Measurements from ENCODE around the gene SLC6A1. TPM values are rescaled to one million over a fixed set of nuclear protein-coding genes. Genes with fewer than 3 reads are reported as not detected.

The SLC6A1 gene
- total and polyA plus RNA-seq, 2 of the 13 experiments (the other 11 are each of a cell fraction or from before 2014, with no cell fraction given), result not detected

DNA sequence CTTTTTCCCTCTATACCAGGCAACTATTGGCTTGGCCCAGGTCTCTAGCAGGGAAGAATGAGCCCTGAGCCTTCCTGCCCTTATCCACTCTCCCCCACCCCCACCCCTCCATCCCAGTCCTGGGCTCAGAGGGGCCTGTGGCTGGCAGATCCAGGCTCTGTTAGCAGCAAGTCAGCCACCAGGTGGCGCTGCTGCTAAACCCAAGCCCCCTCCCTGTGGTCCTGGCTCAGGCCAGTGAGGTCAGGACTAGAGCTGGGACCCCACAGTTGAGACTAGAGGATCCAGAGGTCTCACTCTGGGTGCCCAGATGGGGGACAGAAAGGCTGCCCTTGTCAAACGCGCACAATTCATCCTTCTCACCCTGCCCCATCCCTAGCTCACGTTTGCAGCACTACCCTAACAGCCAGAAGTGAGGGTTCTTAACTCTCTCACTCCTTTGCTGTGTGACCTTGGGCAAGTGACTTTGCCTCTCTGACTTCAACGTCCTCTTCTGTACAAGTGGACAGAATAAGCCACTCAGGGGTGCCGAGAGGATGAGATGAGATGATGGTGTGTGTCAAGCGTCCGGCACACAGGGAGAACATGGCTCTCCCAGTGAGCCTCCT lies 46.8 kb upstream of the SLC6A1 start (continued):
- TF ChIP-seq, protein P1, sequence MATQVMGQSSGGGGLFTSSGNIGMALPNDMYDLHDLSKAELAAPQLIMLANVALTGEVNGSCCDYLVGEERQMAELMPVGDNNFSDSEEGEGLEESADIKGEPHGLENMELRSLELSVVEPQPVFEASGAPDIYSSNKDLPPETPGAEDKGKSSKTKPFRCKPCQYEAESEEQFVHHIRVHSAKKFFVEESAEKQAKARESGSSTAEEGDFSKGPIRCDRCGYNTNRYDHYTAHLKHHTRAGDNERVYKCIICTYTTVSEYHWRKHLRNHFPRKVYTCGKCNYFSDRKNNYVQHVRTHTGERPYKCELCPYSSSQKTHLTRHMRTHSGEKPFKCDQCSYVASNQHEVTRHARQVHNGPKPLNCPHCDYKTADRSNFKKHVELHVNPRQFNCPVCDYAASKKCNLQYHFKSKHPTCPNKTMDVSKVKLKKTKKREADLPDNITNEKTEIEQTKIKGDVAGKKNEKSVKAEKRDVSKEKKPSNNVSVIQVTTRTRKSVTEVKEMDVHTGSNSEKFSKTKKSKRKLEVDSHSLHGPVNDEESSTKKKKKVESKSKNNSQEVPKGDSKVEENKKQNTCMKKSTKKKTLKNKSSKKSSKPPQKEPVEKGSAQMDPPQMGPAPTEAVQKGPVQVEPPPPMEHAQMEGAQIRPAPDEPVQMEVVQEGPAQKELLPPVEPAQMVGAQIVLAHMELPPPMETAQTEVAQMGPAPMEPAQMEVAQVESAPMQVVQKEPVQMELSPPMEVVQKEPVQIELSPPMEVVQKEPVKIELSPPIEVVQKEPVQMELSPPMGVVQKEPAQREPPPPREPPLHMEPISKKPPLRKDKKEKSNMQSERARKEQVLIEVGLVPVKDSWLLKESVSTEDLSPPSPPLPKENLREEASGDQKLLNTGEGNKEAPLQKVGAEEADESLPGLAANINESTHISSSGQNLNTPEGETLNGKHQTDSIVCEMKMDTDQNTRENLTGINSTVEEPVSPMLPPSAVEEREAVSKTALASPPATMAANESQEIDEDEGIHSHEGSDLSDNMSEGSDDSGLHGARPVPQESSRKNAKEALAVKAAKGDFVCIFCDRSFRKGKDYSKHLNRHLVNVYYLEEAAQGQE (IDR thresholded peaks at IDR 0.05; ENCODE audit: borderline replicate concordance in 1 of 2, low read depth in 1 of 2, low read length in 2 of 2), result no peak
- peak; percentile 36; the same call in 1 of the 2 replicates for TF ChIP-seq KDM2A (CRISPR knock-in tag; IDR thresholded peaks at IDR 0.05; ENCODE audit: borderline replicate concordance, low read depth)

GRCh38 chr3:10946526-10946925 lies 46.0 kb upstream of the SLC6A1 start:
- POLR2A ChIA-PET, result no interaction called here
- no peaks in the 10 kb centered on the region; the same call in none of the 2 replicates for H4K20me1 ChIP-seq (ENCODE audit: insufficient read depth, low read length)
- no peak for DNase-seq (ENCODE audit: low spot score)
- H3K79me2 ChIP-seq (ENCODE audit: insufficient read depth, low read length), result no peaks in the 10 kb centered on the region
- in situ Hi-C loops (cut with HindIII; ENCODE audit: extremely low pct_ligation_motif_present, low pct_unique_long_range_greater_than_20kb) (loop anchor here (5.0 kb wide), 1 partner anchor 116 kb away; no protein-coding TSS in a partner anchor), intact Hi-C loops (cut with micrococcal nuclease; ENCODE audit: unreplicated experiment) (loop anchor here (10.0 kb wide), 1 partner anchor 192 kb away; no protein-coding TSS in a partner anchor)
- no peak overlapping the region for H3K27ac ChIP-seq (ENCODE audit: extremely low read length, insufficient read depth, low read length)
- no peak overlapping the region for H3K9ac ChIP-seq (ENCODE audit: insufficient read depth, low read depth, low read length)
- 24% methylated on average over 8 of the region's 8 CpGs for WGBS (ENCODE audit: low lambda C conversion rate)
- ATAC-seq, result no peak
- BruUV-seq (replicated peaks), result no TSS peak
- no peaks in the 10 kb centered on the region for H3K4me1 ChIP-seq (ENCODE audit: insufficient read depth, low read length)
- TF ChIP-seq CBX5 (CRISPR knock-in tag; IDR thresholded peaks at IDR 0.05; ENCODE audit: borderline replicate concordance), result no peak
- TF ChIP-seq TBP (CRISPR knock-in tag; IDR thresholded peaks at IDR 0.05), result no peak
- TF ChIP-seq PAF1 (CRISPR knock-in tag; IDR thresholded peaks at IDR 0.05), result no peak
- TF ChIP-seq ZBTB7B (CRISPR knock-in tag; IDR thresholded peaks at IDR 0.05), result no peak
- TF ChIP-seq FOXP1 (IDR thresholded peaks at IDR 0.05), result no peak
- TF ChIP-seq FOXP1 (CRISPR knock-in tag; IDR thresholded peaks at IDR 0.05), result no peak
- no peak for TF ChIP-seq SSRP1 (CRISPR knock-in tag; IDR thresholded peaks at IDR 0.05)
- TF ChIP-seq ZNF414 (CRISPR knock-in tag; IDR thresholded peaks at IDR 0.05), result no peak
- TF ChIP-seq, protein P2, sequence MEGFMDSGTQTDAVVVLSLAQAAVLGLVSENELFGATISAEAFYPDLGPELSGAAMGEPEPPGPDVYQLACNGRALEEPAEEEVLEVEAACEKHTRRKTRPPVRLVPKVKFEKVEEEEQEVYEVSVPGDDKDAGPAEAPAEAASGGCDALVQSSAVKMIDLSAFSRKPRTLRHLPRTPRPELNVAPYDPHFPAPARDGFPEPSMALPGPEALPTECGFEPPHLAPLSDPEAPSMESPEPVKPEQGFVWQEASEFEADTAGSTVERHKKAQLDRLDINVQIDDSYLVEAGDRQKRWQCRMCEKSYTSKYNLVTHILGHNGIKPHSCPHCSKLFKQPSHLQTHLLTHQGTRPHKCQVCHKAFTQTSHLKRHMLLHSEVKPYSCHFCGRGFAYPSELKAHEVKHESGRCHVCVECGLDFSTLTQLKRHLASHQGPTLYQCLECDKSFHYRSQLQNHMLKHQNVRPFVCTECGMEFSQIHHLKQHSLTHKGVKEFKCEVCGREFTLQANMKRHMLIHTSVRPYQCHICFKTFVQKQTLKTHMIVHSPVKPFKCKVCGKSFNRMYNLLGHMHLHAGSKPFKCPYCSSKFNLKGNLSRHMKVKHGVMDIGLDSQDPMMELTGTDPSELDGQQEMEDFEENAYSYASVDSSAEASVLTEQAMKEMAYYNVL (CRISPR knock-in tag; IDR thresholded peaks at IDR 0.05; ENCODE audit: borderline replicate concordance), result no peak
- H2AFZ ChIP-seq (ENCODE audit: low read length), result no peak overlapping the region
- CTCF ChIA-PET (ENCODE audit: low intra/inter-chr PET ratio, low total read pairs), result interaction anchor here (2.9 kb wide), 1 partner anchor 113 kb away, joined by 17 read pairs; no protein-coding TSS in a partner anchor
- H3K27me3 ChIP-seq (ENCODE audit: control insufficient read depth in 1 of 2, insufficient read depth in 2 of 2, low read length in 2 of 2), result peaks cover 4 to 18% of the 10 kb centered on the region in 2 experiments; a peak in 3 of 5 replicates
- no peaks in the 10 kb centered on the region for H3K36me3 ChIP-seq (replicated peaks in 1 of 2; ENCODE audit: control insufficient read depth in 1 of 2, insufficient read depth in 2 of 2, low read length in 2 of 2)
- no peak overlapping the region for H3K4me2 ChIP-seq (ENCODE audit: low read depth, low read length)
- H3K4me3 ChIP-seq (replicated peaks in 1 of 3; ENCODE audit: insufficient read depth in 1 of 3, low read depth in 2 of 3, low read length in 3 of 3), result no peak overlapping the region
- peaks cover 11% of the 10 kb centered on the region for H3K9me3 ChIP-seq (ENCODE audit: low read length)
- FAIRE-seq, result no peak

All from HepG2 (cell line).